Smooth muscle cell (in vitro differentiated cells): ENCODE data around the gene COBL. TPM values are rescaled to one million over a fixed set of nuclear protein-coding genes. Genes with fewer than 3 reads are reported as not detected.

ENCODE experiments used
- DNase-seq: peaks from one replicate; lab custom pipeline; 2025; ENCODE audit not compliant: unreplicated experiment; lab: John Stamatoyannopoulos, UW
- H2AFZ ChIP-seq: fragments of 200-600 bp; sonication (generic); 2 replicates; pipeline ENCODE4 v1.6.0; 2016; ENCODE audit warnings: antibody characterized with exemption, low read depth, mild to moderate bottlenecking
- H3F3A ChIP-seq: fragments of 200-600 bp; sonication (generic); 2 replicates; pipeline ENCODE4 v1.6.0; 2017; ENCODE audit warnings: antibody characterized with exemption, low read depth
- H3K27ac ChIP-seq: fragments of 200-600 bp; sonication (generic); 2 replicates; pipeline ENCODE4 v1.5.1; 2016; ENCODE audit warnings: low read depth, mild to moderate bottlenecking
- H3K27me3 ChIP-seq: fragments of 200-600 bp; sonication (generic); 2 replicates; pipeline ENCODE4 v1.6.1; 2016; ENCODE audit warnings: low read depth, mild to moderate bottlenecking
- H3K36me3 ChIP-seq: fragments of 200-600 bp; sonication (generic); 2 replicates; pipeline ENCODE4 v1.5.1; 2016; ENCODE audit warnings: low read depth
- H3K4me1 ChIP-seq: fragments of 200-600 bp; sonication (generic); 2 replicates; pipeline ENCODE4 v1.5.1; 2016; ENCODE audit warnings: low read depth
- H3K4me2 ChIP-seq: fragments of 200-600 bp; sonication (generic); 2 replicates; pipeline ENCODE4 v1.6.0; 2016; ENCODE audit warnings: mild to moderate bottlenecking
- H3K4me3 ChIP-seq: fragments of 200-600 bp; sonication (generic); 2 replicates; pipeline ENCODE4 v1.5.1; 2016; ENCODE audit warnings: mild to moderate bottlenecking
- H3K79me2 ChIP-seq: fragments of 200-600 bp; sonication (generic); 2 replicates; pipeline ENCODE4 v1.6.0; 2016; ENCODE audit warnings: low read depth, mild to moderate bottlenecking
- H3K9ac ChIP-seq: fragments of 200-600 bp; sonication (generic); 2 replicates; pipeline ENCODE4 v1.6.0; 2016; ENCODE audit warnings: low read depth
- H3K9me3 ChIP-seq: fragments of 200-600 bp; sonication (generic); replicated peaks from 2 replicates; pipeline ENCODE4 v1.5.1; 2016; ENCODE audit warnings: low read depth
- H4K20me1 ChIP-seq: fragments of 200-600 bp; sonication (generic); 2 replicates; pipeline ENCODE4 v1.6.0; 2016; ENCODE audit warnings: low read depth
- WGBS: methylation state at CpG from one replicate; pipeline ENCODE4 v1.1.7; 2016; ENCODE audit warnings: low lambda C conversion rate; 5-methylcytosine and 5-hydroxymethylcytosine counted together
- polyA plus RNA-seq: library from polyadenylated mRNA; unstranded; fragments of >200 nt; fragmentation: Nextera tagmentation; extraction: Ambion mirVana; gene quantifications from 2 replicates; pipeline ENCODE4 v1.2.1, GENCODE V29; 2016
- total RNA-seq: library from RNA; depleted of rRNA; stranded (reverse); fragments of >200 nt; gene quantifications from 2 replicates; pipeline ENCODE4 v1.2.3, GENCODE V29; 2014
- TF ChIP-seq, protein P1 (sequence below): fragments of 200-600 bp; sonication (generic); IDR thresholded peaks from 2 replicates; pipeline ENCODE4 v1.5.1; 2017; ENCODE audit warnings: borderline replicate concordance, mild to moderate bottlenecking, antibody characterized with exemption; ENCODE audit not compliant: insufficient read depth, poor library complexity, severe bottlenecking

COBL gene
- total and polyA plus RNA-seq, 2 experiments from 2014 or later, result 0.47 to 2.8 TPM

- no peak for DNase-seq
These were observed 33.4 kb upstream of the COBL start for GRCh38 chr7:51349820-51350545.

DNA sequence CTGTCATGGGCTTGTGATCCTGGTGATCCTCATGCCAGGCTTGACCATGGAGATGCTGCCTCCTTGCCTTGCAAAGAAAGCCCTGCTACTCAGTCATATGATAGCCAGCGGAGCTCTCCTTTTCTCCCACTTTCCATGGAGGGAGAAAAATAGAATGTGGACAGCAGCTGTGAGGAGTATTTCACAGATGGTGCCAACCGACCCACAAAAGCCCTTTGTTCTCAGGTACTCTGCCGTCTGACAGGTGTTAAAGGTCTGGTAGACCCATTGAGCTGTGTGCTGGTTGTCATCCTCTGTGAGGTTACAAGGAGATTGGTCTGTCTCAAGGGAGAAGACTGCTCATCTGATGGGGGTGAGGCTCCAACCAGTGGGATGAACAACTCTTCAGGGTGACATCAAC, 29.5 kb upstream of the COBL start:
- no peak overlapping the region for H3K9ac ChIP-seq
- H4K20me1 ChIP-seq, result no peaks in the 10 kb centered on the region
- WGBS, result 88% methylated on average over 3 of the region's 3 CpGs
- DNase-seq, result no peak
- no peaks in the 10 kb centered on the region for H3K36me3 ChIP-seq
- H3K27ac ChIP-seq, result no peak overlapping the region
- no peak overlapping the region for H3K4me3 ChIP-seq
- no peaks in the 10 kb centered on the region for H3K79me2 ChIP-seq
- no peak overlapping the region for H2AFZ ChIP-seq
- no peaks in the 10 kb centered on the region for H3F3A ChIP-seq
- TF ChIP-seq, protein P1, sequence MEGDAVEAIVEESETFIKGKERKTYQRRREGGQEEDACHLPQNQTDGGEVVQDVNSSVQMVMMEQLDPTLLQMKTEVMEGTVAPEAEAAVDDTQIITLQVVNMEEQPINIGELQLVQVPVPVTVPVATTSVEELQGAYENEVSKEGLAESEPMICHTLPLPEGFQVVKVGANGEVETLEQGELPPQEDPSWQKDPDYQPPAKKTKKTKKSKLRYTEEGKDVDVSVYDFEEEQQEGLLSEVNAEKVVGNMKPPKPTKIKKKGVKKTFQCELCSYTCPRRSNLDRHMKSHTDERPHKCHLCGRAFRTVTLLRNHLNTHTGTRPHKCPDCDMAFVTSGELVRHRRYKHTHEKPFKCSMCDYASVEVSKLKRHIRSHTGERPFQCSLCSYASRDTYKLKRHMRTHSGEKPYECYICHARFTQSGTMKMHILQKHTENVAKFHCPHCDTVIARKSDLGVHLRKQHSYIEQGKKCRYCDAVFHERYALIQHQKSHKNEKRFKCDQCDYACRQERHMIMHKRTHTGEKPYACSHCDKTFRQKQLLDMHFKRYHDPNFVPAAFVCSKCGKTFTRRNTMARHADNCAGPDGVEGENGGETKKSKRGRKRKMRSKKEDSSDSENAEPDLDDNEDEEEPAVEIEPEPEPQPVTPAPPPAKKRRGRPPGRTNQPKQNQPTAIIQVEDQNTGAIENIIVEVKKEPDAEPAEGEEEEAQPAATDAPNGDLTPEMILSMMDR, result no peak
- no peaks in the 10 kb centered on the region for H3K9me3 ChIP-seq
- no peak overlapping the region for H3K4me2 ChIP-seq
- H3K4me1 ChIP-seq, result no peaks in the 10 kb centered on the region
- H3K27me3 ChIP-seq, result peaks cover 12% of the 10 kb centered on the region

More at GRCh38 chr7:51349820-51350545, 33.4 kb upstream of the COBL start:
- Histone ChIP-seq H3K27me3 (peaks cover 12% of the 10 kb centered on the region), H3K79me2 (no peaks in the 10 kb centered on the region), H3K27ac (no peak overlapping the region), H4K20me1 (no peaks in the 10 kb centered on the region), H3K4me3 (no peak overlapping the region), H3K9ac (no peak overlapping the region), H3K4me1 (no peaks in the 10 kb centered on the region), H2AFZ (peak overlapping the region; percentile 34), H3F3A (no peaks in the 10 kb centered on the region), H3K9me3 (no peaks in the 10 kb centered on the region), H3K4me2 (peak overlapping the region; percentile 13), H3K36me3 (no peaks in the 10 kb centered on the region)
- TF ChIP-seq, protein P1, result no peak
- 61% methylated on average over 8 of the region's 8 CpGs for WGBS

GRCh38 chr7:51344406-51345138, 28.0 kb upstream of the COBL start:
- H3K4me2 ChIP-seq, result no peak overlapping the region
- 89% methylated on average over 6 of the region's 6 CpGs for WGBS
- no peak overlapping the region for H3K4me3 ChIP-seq

More at GRCh38 chr7:51344406-51345138, 28.0 kb upstream of the COBL start:
- H3K9me3 ChIP-seq, result no peaks in the 10 kb centered on the region
- no peaks in the 10 kb centered on the region for H3F3A ChIP-seq
- no peaks in the 10 kb centered on the region for H3K36me3 ChIP-seq
- no peak for DNase-seq
- peaks cover 12% of the 10 kb centered on the region for H3K27me3 ChIP-seq
- no peaks in the 10 kb centered on the region for H3K4me1 ChIP-seq
- H3K9ac ChIP-seq, result no peak overlapping the region
- no peak overlapping the region for H3K27ac ChIP-seq
- H3K79me2 ChIP-seq, result no peaks in the 10 kb centered on the region
- H4K20me1 ChIP-seq, result no peaks in the 10 kb centered on the region
- H2AFZ ChIP-seq, result no peak overlapping the region
- TF ChIP-seq, protein P1, result no peak
